HG03066 (cell line): ENCODE results near the gene DOCK3.
"Not testable (repeated sequence)": the region's sequence is repeated elsewhere in the genome, so short reads cannot be mapped to it uniquely, and the experiment has no call there.

ENCODE experiments used
- ATAC-seq: cut with Tn5 transposase; IDR thresholded peaks from one replicate; pipeline ENCODE4 v1.9.1; 2021; ENCODE audit warnings: low read depth; ENCODE audit not compliant: unreplicated experiment

Gene DOCK3

DNA sequence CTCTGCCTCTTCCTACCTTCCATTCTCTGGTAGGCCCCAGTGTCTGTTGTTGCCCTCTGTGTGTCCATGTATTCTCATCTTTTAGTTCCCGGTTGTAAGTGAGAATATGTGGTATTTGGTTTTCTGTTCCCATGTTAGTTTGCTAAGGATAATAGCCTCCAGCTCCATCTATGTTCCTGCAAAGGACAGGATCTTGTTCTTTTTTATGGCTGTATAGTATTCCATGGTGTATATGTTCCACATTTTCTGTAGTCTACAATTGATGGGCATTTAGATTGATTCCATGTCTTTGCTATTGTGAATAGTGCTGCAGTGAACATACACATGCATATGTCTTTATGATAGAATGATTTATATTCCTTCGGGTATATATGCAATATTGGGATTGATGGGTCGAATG lies 107.0 kb downstream of the DOCK3 start:
- not testable (repeated sequence) for ATAC-seq

DNA sequence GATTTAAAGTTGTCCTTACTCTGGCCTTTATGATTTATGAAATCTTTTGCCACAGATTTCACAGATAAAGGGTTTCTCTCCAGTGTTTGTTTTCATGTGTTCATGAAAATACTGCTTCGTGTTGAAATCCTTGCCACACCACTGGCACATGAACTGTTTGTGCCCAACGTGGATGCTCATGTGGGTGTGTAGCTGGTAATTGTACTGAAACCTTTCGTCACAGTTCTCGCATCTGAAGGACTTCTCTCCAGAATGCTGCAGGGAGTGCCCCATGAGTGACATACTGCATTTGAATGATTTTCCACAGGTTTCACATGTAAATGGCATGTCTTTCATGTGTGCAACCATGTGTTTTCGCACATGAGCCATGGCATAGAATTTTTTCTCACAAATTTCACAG lies 111.9 kb downstream of the DOCK3 start:
- ATAC-seq, result no peak

DNA sequence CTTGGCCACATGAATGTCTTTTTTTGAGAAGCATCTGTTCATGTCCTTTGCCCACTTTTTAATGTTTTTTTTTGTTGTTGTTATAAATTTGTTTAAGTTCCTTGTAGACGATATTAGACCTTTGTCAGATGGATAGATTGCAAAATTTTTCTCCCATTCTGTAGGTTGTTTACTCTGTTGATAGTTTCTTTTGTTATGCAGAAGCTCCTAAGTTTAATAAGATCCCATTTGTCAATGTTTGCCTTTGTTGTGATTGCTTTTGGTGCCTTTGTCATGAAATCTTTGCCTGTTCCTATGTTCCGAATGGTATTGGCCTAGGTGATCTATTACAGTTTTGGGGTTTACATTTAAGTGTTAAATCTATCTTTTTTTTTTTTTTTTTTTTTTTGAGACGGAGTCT lies 116.2 kb downstream of the DOCK3 start:
- ATAC-seq, result not testable (repeated sequence)

DNA sequence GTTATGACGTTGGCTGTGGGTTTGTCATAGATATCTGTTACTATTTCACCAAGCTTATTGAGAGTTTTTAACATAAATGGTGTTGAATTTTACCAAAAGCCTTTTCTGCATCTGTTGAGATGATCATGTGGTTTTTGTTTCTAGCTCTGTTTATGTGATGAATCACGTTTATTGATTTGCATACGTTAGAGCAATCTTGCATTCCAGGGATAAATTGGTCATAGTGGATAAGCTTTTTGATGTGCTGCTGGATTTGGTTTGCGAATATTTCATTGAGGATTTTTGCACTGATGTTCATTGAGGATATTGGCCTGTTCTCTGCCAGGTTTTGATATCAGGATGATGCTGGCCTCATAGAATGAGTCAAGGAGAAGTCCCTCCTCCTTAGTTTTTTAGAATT lies 117.8 kb downstream of the DOCK3 start:
- ATAC-seq, result no peak

DNA sequence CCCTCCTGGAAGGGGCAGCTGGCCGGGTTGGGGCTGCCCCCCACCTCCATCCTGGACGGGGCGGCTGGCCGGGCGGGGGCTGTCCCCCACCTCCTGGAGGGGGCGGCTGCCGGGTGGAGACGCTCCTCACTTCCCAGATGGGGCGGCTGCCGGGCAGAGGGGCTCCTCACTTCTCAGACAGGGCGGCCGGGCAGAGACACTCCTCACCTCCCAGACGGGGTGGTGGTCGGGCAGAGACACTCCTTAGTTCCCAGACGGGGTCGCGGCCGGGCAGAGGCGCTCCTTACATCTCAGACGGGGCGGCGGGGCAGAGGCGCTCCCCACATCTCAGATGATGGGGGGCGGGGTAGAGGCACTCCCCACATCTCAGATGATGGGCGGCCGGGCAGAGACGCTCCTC lies 129.1 kb downstream of the DOCK3 start:
- ATAC-seq, result not testable (repeated sequence)

DNA sequence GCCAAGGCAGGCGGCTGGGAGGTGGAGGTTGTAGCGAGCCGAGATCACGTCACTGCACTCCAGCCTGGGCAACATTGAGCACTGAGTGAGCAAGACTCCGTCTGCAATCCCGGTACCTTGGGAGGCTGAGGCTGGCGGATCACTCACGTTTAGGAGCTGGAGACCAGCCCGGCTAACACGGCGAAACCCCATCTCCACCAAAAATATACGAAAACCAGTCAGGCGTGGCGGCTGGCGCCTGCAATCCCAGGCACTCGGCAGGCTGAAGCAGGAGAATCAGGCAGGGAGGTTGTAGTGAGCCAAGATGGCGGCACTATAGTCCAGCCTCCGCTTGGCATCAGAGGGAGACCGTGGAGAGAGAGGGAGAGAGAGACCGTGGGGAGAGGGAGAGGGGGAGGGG lies 129.6 kb downstream of the DOCK3 start:
- not testable (repeated sequence) for ATAC-seq

DNA sequence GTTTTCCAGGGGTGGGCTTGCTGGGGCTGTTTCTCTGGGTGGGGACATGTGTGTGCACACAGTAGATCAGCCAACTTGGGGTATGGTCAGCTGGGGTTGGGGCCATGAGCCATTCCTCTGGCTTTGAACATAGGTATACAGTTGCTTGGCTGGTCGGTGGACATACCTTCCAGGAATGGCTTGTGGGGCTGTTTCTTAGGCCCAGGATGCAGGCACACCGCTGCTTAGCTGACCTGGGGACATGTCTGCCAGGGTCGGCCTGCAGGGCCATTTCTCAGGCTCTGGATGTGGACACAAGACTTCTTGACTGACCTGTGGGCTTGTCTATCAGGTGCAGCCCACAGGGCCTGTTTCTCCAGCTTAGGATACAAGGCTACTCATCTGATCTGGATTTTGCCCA lies 130.6 kb downstream of the DOCK3 start:
- no peak for ATAC-seq

DNA sequence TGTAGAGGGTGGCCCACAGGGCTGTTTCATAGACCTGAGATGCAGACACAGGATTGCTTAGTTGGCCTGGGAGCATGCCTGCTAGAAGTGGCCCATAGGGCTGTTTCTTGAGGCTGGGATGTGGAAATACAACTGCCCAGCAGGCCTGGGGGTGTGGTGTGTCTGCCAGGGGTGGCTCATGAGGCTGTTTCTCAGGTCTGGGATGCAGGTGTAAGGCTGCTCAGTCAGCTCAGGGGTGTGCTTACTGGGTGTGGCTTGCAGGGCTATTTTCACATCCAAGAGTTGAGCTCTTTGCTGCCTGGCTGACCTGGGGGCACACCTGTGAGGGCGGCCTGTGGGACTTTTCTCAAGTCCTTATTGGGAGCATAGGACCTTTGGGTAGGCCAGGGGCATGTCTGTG lies 131.3 kb downstream of the DOCK3 start:
- ATAC-seq, result no peak

DNA sequence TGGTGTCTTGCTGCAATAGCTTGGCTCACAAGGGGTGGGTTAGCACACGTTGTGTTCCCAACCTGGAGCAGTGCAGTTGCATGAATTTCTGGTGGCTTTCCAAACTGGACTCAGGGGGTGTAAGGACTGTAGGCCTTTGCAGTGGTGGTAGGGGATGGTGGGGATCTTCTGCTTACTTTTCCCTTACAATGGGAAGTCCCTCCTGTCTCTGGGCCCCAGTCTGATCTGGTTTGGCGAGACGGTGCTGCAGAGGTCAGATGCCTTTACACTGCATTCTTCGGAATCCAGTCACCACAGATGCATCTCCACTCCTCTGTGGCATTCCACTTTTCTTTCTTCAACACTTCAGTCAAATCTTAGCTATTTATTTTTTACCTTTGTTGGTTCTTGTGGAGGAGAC lies 132.1 kb downstream of the DOCK3 start:
- ATAC-seq, result no peak

DNA sequence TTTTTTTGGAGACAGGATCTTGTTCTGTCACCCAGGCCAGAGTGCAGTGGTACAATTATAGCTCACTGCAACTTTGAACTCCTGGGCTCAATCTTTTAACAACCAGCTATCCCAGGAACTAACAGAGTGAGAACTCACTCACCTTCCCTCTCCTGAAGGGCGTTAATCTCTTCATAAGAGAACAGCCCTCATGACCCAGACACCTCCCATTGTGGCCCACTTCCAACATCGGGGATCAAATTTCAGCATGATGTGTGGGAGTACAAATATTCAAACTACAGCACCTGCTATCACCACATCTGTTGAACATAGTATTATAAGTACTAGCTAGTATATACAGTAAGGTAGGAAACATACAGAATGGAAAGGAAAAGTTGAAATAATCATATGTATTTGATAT lies 132.5 kb downstream of the DOCK3 start:
- no peak for ATAC-seq

DNA sequence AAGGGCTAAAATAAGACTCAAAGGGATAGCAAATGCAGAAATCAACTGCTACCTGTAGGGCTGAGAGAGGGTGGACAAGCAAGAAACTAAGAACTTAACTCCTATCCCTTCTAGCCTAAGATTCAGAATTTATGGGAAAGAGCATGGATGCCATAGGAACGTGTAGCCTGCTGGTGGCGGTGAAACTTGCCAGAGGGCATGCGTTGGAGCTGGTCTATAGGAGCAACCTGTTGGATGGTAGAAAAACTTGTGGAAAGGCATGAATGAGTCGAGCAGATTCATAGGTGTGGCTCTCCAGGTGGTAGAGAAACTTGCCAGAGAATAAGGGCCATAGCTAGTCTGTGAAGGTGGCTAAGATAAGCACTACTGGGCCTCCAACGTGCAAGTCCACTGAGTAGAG lies 137.2 kb downstream of the DOCK3 start:
- ATAC-seq, result no peak

DNA sequence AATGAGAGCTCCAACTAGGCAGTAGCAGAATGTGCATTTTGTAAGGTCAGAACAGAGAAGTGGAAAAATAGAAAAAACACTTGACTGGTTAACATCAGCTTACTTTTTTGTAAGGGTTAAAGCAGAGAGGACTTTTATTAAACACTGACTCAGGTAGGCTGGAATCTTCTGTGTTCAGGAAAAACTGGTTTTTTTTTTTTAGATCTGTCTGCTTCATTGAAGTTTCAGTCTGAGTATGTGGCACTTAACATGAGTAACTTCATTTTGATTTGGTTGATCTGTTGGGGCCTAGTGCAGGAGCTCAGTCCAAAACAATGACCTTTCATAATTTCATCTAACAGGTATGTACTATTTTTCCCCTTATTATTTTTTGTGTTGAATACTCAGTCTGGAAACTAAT lies 141.1 kb downstream of the DOCK3 start:
- no peak for ATAC-seq

DNA sequence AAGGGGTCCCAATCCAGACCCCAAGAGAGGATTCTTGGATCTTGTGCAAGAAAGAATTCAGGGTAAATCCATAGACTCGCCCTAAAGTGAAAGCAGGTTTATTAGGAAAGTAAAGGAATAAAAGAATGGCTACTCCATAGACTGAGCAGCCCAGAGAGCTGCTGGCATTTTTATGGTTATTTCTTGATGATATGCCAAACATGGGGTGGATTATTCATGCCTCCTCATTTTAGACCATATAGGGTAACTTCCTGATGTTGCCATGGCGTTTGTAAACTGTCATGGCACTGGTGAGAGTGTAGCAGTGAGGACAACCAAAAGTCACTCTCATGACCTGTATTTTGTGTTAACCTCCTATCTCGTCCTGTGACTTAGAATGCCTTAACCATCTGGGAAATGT lies 142.2 kb downstream of the DOCK3 start:
- ATAC-seq, result no peak

DNA sequence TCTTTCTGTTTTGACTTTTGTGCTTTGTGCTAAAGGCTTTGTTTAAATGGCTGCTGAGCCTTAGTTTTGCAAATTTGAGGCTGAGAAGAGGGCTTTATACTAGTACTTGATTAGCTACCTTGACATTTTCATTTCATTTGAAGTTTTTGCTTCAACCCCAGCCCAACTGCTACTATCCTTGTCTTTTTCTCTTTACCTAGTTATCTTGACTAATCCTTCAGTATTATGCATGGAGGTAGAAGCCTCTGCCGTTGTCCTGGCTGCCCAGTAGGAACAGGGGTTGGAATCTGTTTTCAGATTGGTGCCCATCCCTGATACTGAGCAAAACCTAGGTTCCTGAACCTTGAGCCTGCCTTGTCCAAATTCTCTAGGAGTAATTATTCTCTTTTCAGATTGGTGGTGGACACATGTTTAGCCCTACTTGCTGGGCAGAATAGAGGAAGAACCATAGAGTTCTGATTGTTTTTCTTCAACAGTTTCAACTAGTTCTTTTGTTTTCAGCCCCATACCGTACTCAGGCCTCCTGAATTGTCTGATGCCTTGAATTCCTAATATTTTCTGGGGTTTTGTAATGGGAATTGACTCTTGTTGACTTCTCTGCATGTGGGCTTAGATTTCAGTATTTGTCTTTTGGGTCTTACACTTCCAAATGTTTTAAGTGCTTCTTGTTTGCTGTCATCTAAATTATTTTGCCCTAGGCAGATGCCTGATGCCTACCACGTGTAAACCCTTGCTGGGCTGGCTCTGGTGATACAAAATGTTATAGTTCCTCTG lies 143.2 kb downstream of the DOCK3 start:
- no peak for ATAC-seq

DNA sequence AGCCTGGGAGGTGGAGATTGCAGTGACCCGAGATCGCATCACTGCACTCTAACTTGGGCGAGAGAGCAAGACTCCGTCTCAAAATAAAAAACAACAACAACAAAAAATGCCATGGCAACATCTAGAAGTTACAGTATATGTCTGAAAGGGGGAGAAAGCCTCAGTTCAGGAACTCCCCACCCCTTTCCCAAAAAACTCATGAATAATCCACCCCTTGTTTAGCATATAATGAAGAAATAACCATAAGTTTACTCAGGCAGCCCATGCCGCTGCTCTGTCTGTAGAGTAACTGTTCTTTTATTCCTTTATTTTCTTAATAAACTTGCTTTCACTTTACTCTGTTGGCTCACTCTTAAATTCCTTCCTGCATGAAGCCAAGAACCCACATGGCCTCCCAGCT lies 145.2 kb downstream of the DOCK3 start:
- ATAC-seq, result no peak

DNA sequence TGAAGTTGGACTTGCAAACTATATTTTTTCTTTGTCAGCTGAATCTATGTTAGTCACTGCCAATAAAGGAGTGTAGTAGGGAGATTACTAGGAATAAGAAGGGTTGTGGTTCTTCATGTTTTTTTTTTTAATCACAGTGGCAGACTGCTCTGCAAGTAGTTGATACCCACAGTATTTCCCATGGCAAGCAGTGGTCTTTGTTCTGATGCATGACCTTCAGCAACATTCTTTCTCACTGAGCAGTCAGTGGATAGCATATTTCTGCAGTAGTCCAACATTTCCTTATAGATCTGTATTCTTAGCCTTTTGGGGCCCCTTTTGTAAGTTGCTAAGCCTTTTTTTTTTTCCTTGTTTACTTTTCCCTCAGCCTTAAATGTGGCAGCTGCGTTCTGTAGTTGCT lies 151.1 kb downstream of the DOCK3 start:
- no peak for ATAC-seq

DNA sequence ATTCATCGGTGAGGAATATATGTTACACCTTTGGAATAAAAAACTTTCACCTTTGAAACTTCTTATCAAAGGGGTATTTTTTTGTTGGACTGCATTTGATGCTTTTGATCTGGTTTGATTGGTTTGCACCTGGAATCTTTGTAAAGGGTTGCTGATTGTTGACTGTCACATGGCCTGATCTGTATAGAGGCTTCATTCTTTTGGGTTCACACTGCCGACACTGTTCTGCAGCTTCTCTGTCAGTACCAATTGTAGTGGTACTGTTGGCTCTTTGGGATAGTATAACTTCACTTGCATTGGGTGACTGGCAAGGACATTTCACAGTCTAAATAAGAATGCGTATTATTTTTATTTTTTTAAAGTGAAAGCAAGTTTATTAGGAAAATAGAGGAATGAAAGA lies 155.7 kb downstream of the DOCK3 start:
- ATAC-seq, result no peak

DNA sequence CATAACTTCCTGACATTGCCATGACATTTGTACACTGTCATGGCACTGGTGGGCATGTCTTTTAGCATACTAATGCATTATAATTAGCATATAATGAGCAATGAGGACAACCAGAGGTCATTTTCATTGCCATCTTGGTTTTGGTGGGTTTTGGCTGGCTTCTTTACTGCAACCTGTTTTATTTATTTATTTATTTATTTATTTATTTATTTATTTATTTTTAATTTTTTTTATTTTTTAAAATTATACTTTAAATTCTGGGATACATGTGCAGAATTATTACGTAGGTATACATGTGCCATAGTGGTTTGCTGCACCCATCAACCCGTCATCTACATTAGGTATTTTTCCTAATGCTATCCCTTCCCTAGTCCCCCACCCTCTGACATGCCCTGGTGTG lies 156.3 kb downstream of the DOCK3 start:
- not testable (repeated sequence) for ATAC-seq

DNA sequence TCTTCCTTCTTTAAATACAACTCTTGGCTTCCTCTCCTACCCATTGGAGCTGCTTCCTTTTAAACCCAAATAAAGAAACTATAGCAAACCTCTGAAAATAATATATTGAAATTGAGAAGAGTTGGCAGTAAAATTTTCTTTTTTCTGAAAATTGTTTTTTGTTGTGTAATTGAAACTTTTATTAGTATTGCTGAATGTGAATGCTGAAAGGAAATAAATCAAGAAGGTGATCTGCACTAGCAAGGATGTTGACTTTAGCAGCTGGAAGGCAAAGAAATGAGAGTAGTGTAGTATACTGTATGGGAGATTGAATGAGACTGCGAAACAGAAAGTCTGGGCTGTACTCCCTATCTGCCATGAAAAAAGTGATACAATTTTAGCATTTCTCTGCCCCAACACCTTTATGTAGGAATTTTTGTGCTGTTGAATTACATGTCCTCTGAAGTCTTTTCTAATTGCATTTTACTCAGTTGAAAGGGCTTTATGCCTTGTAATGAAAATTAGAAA lies 166.3 kb downstream of the DOCK3 start:
- no peak for ATAC-seq

DNA sequence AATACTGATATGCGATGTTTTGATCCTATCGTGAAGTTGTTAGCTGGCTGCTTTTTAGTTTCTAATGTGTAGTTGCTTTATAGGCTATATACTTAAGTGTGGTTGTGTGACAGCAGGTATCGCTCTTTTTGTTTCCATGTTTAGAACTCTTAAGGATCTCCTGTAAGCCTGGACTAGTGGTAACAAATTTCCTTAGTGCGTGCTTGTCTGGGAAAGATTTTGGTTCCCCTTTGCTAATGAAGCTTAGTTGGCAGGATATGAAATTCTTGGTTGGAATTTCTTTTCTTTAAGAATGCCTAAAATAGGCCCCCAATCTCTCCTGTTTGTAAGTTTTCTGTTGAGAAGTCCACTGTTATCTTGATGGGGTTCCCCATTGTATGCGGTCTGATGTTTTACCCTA lies 173.6 kb downstream of the DOCK3 start:
- ATAC-seq, result no peak

DNA sequence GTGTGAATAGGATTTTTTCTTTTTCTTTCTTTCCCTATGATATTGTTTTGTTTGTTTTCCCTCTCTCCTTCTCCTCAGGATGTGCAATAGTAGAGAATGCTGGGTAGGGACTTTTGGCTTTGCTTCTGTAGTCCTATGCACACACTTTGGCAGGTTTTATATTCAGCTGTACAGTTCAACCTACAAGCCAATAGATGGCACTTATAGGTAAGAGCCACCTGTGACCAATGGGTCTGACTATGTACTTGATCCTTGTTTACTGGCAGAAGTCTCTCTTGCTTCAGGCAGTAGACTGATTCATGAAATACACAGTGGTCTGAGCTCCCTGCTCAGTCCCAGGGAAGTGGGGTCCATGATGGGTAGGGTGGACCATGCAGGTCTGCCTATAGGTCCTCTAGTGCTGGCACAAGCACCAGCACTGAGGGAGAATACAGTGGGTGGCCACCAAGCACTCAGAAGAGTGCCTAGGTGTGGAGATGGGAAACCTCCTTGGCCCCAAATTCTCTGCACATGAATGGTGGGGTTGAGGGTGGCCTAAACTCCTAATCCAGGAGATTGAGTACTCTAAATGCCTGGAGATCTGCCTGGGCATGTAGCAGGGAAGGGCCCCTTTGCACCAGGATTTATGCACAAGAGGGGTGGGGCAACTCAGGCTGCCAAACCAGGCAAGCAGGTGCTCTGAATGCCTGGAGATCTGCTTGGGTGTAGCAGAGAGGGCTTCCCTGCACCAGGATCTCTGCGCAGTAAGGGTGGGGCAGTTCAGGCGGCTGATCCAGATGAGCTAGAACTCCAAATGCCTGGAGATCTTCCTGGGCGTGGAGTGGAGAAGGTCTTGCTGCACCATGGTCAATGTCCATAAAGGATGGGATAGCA lies 176.1 kb downstream of the DOCK3 start:
- ATAC-seq, result no peak

DNA sequence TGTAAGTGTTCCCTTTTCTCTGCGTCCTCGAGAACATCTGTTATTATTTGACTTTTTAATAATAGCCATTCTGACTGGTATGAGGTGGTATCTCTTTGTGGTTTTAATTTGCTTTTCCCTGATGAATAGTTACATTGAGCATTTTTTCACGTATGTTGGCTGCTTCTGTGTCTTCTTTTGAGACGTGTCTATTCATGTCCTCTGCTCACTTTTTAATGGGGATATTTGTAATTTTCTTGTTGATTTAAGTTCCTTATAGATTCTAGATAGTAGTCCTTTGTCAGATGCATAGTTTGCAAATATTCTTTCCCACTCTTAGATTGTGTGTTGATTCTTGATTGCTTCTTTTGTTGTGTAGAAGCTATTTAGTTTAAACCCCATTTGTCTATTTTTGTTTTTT lies 179.2 kb downstream of the DOCK3 start:
- ATAC-seq, result no peak
